ENCODE results near the gene TREX2. TPM values are rescaled to one million over a fixed set of nuclear protein-coding genes. Genes with fewer than 3 reads are reported as not detected.

The TREX2 gene
- total and polyA plus RNA-seq, 10 of the 15 experiments (the other 5 are each of a cell fraction or from before 2014, with no cell fraction given): 0.09 to 0.97 (median 0.60) TPM; not detected in 3

DNA sequence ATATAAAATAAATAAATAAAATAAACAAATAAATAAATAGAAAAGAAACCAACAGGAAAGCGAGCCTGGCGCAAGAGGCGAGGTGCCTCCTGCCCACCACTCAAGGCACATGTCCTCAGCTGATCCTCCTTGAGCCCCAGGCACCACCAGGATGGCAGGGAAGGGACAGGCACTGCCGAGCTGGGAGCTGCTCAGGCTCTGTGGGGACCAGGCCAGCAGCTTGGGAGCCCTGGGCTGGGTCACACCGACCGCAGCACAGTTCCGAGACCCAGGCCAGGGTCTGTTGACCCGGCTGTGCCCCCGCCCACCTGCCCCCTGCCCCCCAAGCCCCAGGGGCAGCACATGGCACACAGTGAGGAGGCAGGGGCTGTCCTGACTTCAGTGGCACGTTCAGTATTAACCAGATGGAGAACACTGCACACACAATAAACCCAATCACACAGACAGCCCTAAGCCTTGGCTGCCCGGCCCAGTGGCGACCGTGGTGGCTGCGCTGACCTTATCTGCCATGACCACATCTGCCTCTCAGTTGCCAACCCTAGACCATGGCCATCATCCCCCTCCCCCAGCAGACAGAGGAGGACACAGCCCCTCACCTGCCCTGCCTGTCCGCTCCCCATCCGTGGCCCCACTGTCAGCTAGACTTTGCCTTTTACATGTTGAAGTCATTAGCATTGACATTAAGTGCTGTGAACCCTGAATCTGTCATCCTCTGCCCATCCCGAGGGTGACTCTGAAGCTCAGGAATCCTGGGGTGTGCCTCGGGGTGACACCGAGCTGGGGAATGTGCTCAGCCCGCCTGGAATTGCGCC is 2.9 kb upstream of the TREX2 start:
- ChIA-PET CTCF (no interaction called here), RAD21 (ENCODE audit: unreplicated experiment) (no interaction called here), POLR2A (no interaction called here), SMC1A (ENCODE audit: uncharacterized antibody, unreplicated experiment) (no interaction called here)
- H3K79me2 ChIP-seq (ENCODE audit: control insufficient read depth, insufficient read depth, low read length): no peaks in the 10 kb centered on the region
- no peaks in the 10 kb centered on the region for H3K27me3 ChIP-seq (replicated peaks in 1 of 2; ENCODE audit: control insufficient read depth in 2 of 2, insufficient read depth in 2 of 2, low read length in 1 of 2)
- 68% methylated on average over 19 of the region's 21 CpGs for WGBS (ENCODE audit: insufficient coverage, insufficient replicate concordance, low lambda C conversion rate, missing lambda C conversion rate)
- no peak overlapping the region for H3K9ac ChIP-seq (ENCODE audit: control insufficient read depth, insufficient read depth, low read length)
- H3K4me3 ChIP-seq: no peak overlapping the region
- H3K9me3 ChIP-seq (replicated peaks; ENCODE audit: control insufficient read depth, insufficient read depth, low read length): no peaks in the 10 kb centered on the region
- in situ Hi-C loops (cut with MboI) (no loop called here), intact Hi-C loops (cut with micrococcal nuclease; ENCODE audit: unreplicated experiment) (no loop called here)
- H4K20me1 ChIP-seq (ENCODE audit: control insufficient read depth, insufficient read depth): no peaks in the 10 kb centered on the region
- no peak for ATAC-seq
- FAIRE-seq: no peak
- H2AFZ ChIP-seq (ENCODE audit: control insufficient read depth, low read depth, low read length): no peak overlapping the region
- H3K36me3 ChIP-seq (ENCODE audit: control insufficient read depth in 2 of 2, insufficient read depth in 2 of 2, low read length in 1 of 2): no peaks in the 10 kb centered on the region
- no peak overlapping the region for H3K4me2 ChIP-seq (ENCODE audit: control insufficient read depth, insufficient read depth)
- BruUV-seq (replicated peaks): no TSS peak
- DNase-seq (ENCODE audit: low read depth, low spot score): no peak
- H3K27ac ChIP-seq (ENCODE audit: control insufficient read depth, insufficient read depth): no peak overlapping the region
- no peaks in the 10 kb centered on the region for H3K4me1 ChIP-seq (ENCODE audit: control insufficient read depth, insufficient read depth, low read length)
- no peak for TF ChIP-seq ZBTB33 (IDR thresholded peaks at IDR 0.05)
- TF ChIP-seq, protein P1, sequence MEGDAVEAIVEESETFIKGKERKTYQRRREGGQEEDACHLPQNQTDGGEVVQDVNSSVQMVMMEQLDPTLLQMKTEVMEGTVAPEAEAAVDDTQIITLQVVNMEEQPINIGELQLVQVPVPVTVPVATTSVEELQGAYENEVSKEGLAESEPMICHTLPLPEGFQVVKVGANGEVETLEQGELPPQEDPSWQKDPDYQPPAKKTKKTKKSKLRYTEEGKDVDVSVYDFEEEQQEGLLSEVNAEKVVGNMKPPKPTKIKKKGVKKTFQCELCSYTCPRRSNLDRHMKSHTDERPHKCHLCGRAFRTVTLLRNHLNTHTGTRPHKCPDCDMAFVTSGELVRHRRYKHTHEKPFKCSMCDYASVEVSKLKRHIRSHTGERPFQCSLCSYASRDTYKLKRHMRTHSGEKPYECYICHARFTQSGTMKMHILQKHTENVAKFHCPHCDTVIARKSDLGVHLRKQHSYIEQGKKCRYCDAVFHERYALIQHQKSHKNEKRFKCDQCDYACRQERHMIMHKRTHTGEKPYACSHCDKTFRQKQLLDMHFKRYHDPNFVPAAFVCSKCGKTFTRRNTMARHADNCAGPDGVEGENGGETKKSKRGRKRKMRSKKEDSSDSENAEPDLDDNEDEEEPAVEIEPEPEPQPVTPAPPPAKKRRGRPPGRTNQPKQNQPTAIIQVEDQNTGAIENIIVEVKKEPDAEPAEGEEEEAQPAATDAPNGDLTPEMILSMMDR (IDR thresholded peaks at IDR 0.05 in 2 of 3, conservative IDR thresholded peaks at IDR 0.05 in 1 of 3; ENCODE audit: control insufficient read depth in 2 of 3, extremely low read depth in 1 of 3, insufficient read depth in 1 of 3, low read depth in 3 of 3, low read length in 3 of 3): no peak
- TF ChIP-seq NR2C1 (IDR thresholded peaks at IDR 0.05): no peak
- TF ChIP-seq, protein P2, sequence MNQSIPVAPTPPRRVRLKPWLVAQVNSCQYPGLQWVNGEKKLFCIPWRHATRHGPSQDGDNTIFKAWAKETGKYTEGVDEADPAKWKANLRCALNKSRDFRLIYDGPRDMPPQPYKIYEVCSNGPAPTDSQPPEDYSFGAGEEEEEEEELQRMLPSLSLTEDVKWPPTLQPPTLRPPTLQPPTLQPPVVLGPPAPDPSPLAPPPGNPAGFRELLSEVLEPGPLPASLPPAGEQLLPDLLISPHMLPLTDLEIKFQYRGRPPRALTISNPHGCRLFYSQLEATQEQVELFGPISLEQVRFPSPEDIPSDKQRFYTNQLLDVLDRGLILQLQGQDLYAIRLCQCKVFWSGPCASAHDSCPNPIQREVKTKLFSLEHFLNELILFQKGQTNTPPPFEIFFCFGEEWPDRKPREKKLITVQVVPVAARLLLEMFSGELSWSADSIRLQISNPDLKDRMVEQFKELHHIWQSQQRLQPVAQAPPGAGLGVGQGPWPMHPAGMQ (IDR thresholded peaks at IDR 0.05; ENCODE audit: borderline replicate concordance): no peak
- no peak for TF ChIP-seq CBFB (IDR thresholded peaks at IDR 0.05; ENCODE audit: low read depth)
- TF ChIP-seq KLF5 (IDR thresholded peaks at IDR 0.05; ENCODE audit: partially characterized antibody): no peak
- TF ChIP-seq, protein P3, sequence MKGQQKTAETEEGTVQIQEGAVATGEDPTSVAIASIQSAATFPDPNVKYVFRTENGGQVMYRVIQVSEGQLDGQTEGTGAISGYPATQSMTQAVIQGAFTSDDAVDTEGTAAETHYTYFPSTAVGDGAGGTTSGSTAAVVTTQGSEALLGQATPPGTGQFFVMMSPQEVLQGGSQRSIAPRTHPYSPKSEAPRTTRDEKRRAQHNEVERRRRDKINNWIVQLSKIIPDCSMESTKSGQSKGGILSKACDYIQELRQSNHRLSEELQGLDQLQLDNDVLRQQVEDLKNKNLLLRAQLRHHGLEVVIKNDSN (IDR thresholded peaks at IDR 0.05; ENCODE audit: borderline replicate concordance, extremely low read length, insufficient read depth, low read depth, low read length): no peak
- no peak for TF ChIP-seq SRF (IDR thresholded peaks at IDR 0.05; ENCODE audit: low read depth in 2 of 2, low read length in 2 of 2)
- no peak for TF ChIP-seq PAX5 (IDR thresholded peaks at IDR 0.05; ENCODE audit: borderline replicate concordance, low read depth, low read length)
- no peak for TF ChIP-seq NBN (IDR thresholded peaks at IDR 0.05)
- no peak for TF ChIP-seq RAD51 (IDR thresholded peaks at IDR 0.05)
- no peak for TF ChIP-seq TCF7 (IDR thresholded peaks at IDR 0.05; ENCODE audit: borderline replicate concordance)
- no peak for TF ChIP-seq ZNF217 (IDR thresholded peaks at IDR 0.05)
- no peak for TF ChIP-seq MEF2A (IDR thresholded peaks at IDR 0.05; ENCODE audit: insufficient read depth, low read depth, low read length)
- TF ChIP-seq MYC (IDR thresholded peaks at IDR 0.05; ENCODE audit: insufficient read depth, insufficient read length, insufficient replicate concordance, low read length, severe bottlenecking): no peak
- TF ChIP-seq NKRF (conservative IDR thresholded peaks at IDR 0.05): no peak
